Kidney (tissue), 14 donors: ENCODE results near the gene TTC33. TPM values are rescaled to one million over a fixed set of nuclear protein-coding genes. Genes with fewer than 3 reads are reported as not detected.

Experiments used
- DNase-seq, 5 donors: peaks; one replicate each; pipeline ENCODE4 v3.0.0-alpha.2; 2013 to 2020
- FAIRE-seq: peaks from 2 replicates; lab custom pipeline; 2012; peaks lifted over from hg19 to GRCh38; lab: Jason Lieb, UNC
- H3K27ac ChIP-seq, 2 donors: one replicate each; pipeline ENCODE4 v1.7.0; 2013; ENCODE audit warnings: low read depth in 2 of 2, low read length in 2 of 2, inconsistent platforms in 1 of 2
- H3K27me3 ChIP-seq: one replicate; pipeline ENCODE4 v1.7.1; 2013; ENCODE audit warnings: low read length, inconsistent platforms; ENCODE audit not compliant: control insufficient read depth, insufficient read depth
- H3K36me3 ChIP-seq, 3 donors: one replicate each; pipeline versions ENCODE4 v1.7.0 to v1.7.1; 2013; ENCODE audit warnings: low read length in 3 of 3, control low read depth in 1 of 3, inconsistent platforms in 1 of 3; ENCODE audit not compliant: insufficient read depth in 3 of 3, control insufficient read depth in 2 of 3
- H3K4me1 ChIP-seq, 3 donors: one replicate each; pipeline versions ENCODE4 v1.7.0 to v1.7.1; 2013; ENCODE audit warnings: low read length in 3 of 3, inconsistent platforms in 1 of 3, low read depth in 1 of 3; ENCODE audit not compliant: control insufficient read depth in 2 of 3, insufficient read depth in 2 of 3
- H3K4me3 ChIP-seq, 3 donors: one replicate each; pipeline versions ENCODE4 v1.7.0 to v1.8.1; 2013; ENCODE audit warnings: low read length in 3 of 3, control low read depth in 1 of 3, inconsistent platforms in 1 of 3
- H3K9ac ChIP-seq, 3 donors: one replicate each; pipeline versions ENCODE4 v1.7.0 to v1.7.1; 2013; ENCODE audit warnings: low read length in 3 of 3, control low read depth in 1 of 3, inconsistent platforms in 1 of 3
- H3K9me3 ChIP-seq, 3 donors: one replicate each; pipeline versions ENCODE4 v1.7.0 to v1.7.1; 2013; ENCODE audit warnings: low read length in 3 of 3, control low read depth in 1 of 3, inconsistent platforms in 1 of 3; ENCODE audit not compliant: control insufficient read depth in 2 of 3, insufficient read depth in 1 of 3
- intact Hi-C: fragments of 100-400 bp; cut with DNase I; formaldehyde crosslinking; loops from one replicate; pipeline ENCODE4 v1.11.1; 2022
- polyA plus RNA-seq: library from polyadenylated mRNA; stranded (reverse); fragments of 350-450 nt; fragmentation: Illumina TruSeq; extraction: RNeasy Lipid Tissue Mini Kit (QIAGEN cat#74804); gene quantifications from one replicate; pipeline ENCODE4 v1.2.3, GENCODE V29; 2014; ENCODE audit warnings: low read depth, low replicate concordance; ENCODE audit not compliant: insufficient read depth
- total RNA-seq: library from RNA; stranded (reverse); fragmentation: NEBNext Ultra II Directional; extraction: Animal tissue kit (Norgen Biotek cat#: 25700); gene quantifications from one replicate; pipeline ENCODE4 v1.2.1, GENCODE V29; 2021
- TF ChIP-seq, protein P1 (sequence below): IDR thresholded peaks from 3 replicates; pipeline ENCODE4 v1.5.1; 2012; ENCODE audit warnings: mild to moderate bottlenecking, moderate library complexity, borderline replicate concordance; ENCODE audit not compliant: insufficient read depth; ENCODE audit errors: extremely low read depth
- donor health status: control.
- donor health status: control.
- donor health status: control.
- donor health status: control.
- donor health status: control.
- donor health status: DM: yes; HTN: yes; CAD: no.
- donor health status: Normal renal cell carcinoma (clear cell type).

TTC33 gene
- total and polyA plus RNA-seq, 2 donors from 2014 or later, result 7.1 to 20.1 TPM

DNA sequence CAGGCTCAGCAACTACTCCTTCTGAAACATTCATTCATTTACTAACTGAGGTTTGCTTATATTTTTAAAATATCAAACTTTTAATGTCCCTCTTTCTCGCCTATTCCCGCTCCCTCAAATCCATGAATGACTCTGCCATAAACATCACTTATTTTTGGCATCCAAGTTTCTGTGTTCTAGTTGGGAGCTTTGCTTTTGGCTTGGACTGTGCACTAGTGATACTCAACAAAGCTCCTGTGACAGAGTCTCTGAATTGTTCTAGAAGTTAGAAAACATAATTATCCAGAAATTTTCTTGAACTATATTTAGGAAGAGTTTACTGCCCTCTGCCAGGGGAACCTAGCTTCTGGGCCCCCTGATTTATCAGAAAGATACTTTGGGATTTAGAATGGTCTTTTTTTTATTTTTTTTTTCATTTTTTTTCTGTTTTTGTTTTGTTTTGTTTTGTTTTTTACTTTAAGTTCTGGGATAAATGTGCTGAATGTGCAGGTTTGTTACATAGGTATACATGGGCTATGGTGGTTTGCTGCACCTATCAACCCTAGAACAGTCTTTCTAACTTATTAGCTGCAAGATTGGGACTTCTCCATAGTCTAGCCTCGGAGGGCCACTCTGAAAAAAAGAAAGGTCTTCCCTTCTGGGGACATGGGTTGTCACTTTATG is 140.7 kb downstream of the TTC33 start:
- no peak overlapping the region for H3K9ac ChIP-seq
- H3K27ac ChIP-seq, result no peak overlapping the region
- no peaks in the 10 kb centered on the region for H3K4me1 ChIP-seq
- DNase-seq (no peak), FAIRE-seq (no peak)
- H3K27me3 ChIP-seq, result no peaks in the 10 kb centered on the region
- TF ChIP-seq, protein P1, sequence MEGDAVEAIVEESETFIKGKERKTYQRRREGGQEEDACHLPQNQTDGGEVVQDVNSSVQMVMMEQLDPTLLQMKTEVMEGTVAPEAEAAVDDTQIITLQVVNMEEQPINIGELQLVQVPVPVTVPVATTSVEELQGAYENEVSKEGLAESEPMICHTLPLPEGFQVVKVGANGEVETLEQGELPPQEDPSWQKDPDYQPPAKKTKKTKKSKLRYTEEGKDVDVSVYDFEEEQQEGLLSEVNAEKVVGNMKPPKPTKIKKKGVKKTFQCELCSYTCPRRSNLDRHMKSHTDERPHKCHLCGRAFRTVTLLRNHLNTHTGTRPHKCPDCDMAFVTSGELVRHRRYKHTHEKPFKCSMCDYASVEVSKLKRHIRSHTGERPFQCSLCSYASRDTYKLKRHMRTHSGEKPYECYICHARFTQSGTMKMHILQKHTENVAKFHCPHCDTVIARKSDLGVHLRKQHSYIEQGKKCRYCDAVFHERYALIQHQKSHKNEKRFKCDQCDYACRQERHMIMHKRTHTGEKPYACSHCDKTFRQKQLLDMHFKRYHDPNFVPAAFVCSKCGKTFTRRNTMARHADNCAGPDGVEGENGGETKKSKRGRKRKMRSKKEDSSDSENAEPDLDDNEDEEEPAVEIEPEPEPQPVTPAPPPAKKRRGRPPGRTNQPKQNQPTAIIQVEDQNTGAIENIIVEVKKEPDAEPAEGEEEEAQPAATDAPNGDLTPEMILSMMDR, result no peak
- H3K36me3 ChIP-seq, result no peaks in the 10 kb centered on the region
- H3K4me3 ChIP-seq, result no peak overlapping the region
- H3K9me3 ChIP-seq, result no peaks in the 10 kb centered on the region
- intact Hi-C loops, result no loop called here

DNA sequence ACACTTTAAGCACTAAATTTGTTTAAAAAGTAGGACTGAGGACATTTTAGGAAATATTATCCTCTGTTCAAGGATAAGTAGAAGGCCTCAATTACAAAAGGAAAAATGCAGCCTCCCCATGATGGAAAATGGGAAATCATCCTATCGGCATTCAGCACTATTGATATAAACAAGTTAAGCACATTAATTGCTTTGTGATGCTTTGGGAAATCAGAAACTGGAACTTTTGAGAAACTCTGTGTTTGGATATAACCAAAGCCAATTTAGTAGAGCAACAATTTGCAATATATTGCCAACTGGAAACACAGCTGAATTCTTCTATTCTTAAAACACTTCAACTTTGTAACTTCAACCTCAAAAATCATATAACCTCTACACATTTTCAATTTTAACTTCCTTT is 141.3 kb downstream of the TTC33 start:
- no peaks in the 10 kb centered on the region for H3K27me3 ChIP-seq
- TF ChIP-seq, protein P1, result no peak
- no peak overlapping the region for H3K27ac ChIP-seq
- no peaks in the 10 kb centered on the region for H3K4me1 ChIP-seq
- FAIRE-seq (no peak), DNase-seq (no peak)
- H3K9me3 ChIP-seq, result no peaks in the 10 kb centered on the region
- no peaks in the 10 kb centered on the region for H3K36me3 ChIP-seq
- H3K9ac ChIP-seq, result no peak overlapping the region
- intact Hi-C loops, result no loop called here
- no peak overlapping the region for H3K4me3 ChIP-seq

DNA sequence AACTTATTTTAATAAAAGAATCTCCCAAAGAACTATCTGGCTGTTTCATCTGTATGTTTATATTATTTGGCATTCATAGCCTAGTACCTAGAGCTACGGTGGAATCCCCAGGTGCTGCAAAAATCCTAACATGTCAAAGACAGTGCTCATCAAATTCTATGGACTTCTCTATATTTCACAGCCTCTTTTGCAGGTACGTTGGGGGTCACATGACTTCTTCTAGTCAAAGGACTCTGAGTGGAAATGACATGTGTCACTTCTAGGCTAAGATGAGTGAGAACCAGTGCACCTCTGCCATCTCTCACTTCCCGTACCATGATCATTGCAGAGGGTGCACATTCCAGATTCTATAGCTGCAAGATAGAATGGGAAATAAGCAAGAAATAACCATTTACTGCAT is 148.6 kb downstream of the TTC33 start:
- FAIRE-seq (no peak), DNase-seq (no peak)
- no peak overlapping the region for H3K27ac ChIP-seq
- H3K9ac ChIP-seq, result no peak overlapping the region
- no peaks in the 10 kb centered on the region for H3K27me3 ChIP-seq
- no peaks in the 10 kb centered on the region for H3K4me1 ChIP-seq
- intact Hi-C loops, result no loop called here
- H3K9me3 ChIP-seq, result no peaks in the 10 kb centered on the region
- TF ChIP-seq, protein P1, result no peak
- no peaks in the 10 kb centered on the region for H3K36me3 ChIP-seq
- H3K4me3 ChIP-seq, result no peak overlapping the region
